ENCODE data around the gene CELF5.

CELF5 gene

GRCh38 chr19:3344608-3345598 is 120.4 kb downstream of the CELF5 start:
- DNase-seq (ENCODE audit: low spot score): no peak

- DNase-seq (ENCODE audit: low spot score): no peak
These were observed 121.5 kb downstream of the CELF5 start for GRCh38 chr19:3345850-3346460.
